Stimulated activated effector memory CD8-positive, alpha-beta T cell treated with anti-CD3 and anti-CD28 coated beads, Interleukin-12 subunit alpha, Interleukin-12 subunit beta, amount 100 ng/mL, for 72 hours (primary cell): Measurements from ENCODE around the gene PRDM16.

ENCODE experiments used
- ATAC-seq: fragments of 150-1000 bp; cut with Tn5 transposase; 2 replicates; pipeline ENCODE4 v1.10.0; 2021
- DNase-seq, 2 donors: peaks; one replicate each; pipeline ENCODE4 v3.0.0; 2021 to 2022; ENCODE audit warnings: low spot score in 2 of 2
- H3K27ac Mint-ChIP-seq: one replicate; pipeline ENCODE4 v1.8.0; 2022; ENCODE audit warnings: mild to moderate bottlenecking, mixed read lengths
- H3K36me3 Mint-ChIP-seq: one replicate; pipeline ENCODE4 v1.8.0; 2022; ENCODE audit warnings: mild to moderate bottlenecking, mixed read lengths
- H3K4me1 Mint-ChIP-seq: one replicate; pipeline ENCODE4 v1.8.0; 2022; ENCODE audit warnings: mixed read lengths
- H3K4me3 Mint-ChIP-seq: one replicate; pipeline ENCODE4 v1.8.0; 2022; ENCODE audit warnings: mild to moderate bottlenecking, mixed read lengths
- H3K9me3 Mint-ChIP-seq: one replicate; pipeline ENCODE4 v1.8.0; 2022; ENCODE audit warnings: mixed read lengths

Gene PRDM16

DNA sequence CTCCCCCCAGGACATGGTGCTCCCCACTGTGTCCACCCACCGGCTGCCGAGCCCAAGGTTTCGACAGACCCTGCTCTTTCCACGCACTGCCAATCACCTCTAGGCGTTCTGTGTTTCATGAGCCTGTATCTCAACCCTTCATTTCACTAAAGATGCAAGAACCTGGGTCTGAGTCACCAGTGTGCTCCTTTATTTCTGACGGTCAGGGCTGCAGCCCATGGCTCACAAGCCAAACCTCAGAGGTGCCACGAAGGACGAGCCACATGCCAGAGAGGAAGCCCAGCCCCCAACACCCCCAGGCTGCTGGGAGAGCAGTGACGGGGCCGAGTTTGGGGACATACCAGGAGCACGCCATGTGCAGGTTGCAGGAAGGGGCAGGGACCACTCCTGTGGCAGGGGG, 306.2 kb downstream of the PRDM16 start:
- ATAC-seq, result no peak
- no peaks in the 10 kb centered on the region for H3K9me3 Mint-ChIP-seq
- H3K4me1 Mint-ChIP-seq, result peaks cover 38% of the 10 kb centered on the region
- no peaks in the 10 kb centered on the region for H3K36me3 Mint-ChIP-seq
- no peak for DNase-seq
- no peak overlapping the region for H3K4me3 Mint-ChIP-seq
- H3K27ac Mint-ChIP-seq, result no peak overlapping the region

DNA sequence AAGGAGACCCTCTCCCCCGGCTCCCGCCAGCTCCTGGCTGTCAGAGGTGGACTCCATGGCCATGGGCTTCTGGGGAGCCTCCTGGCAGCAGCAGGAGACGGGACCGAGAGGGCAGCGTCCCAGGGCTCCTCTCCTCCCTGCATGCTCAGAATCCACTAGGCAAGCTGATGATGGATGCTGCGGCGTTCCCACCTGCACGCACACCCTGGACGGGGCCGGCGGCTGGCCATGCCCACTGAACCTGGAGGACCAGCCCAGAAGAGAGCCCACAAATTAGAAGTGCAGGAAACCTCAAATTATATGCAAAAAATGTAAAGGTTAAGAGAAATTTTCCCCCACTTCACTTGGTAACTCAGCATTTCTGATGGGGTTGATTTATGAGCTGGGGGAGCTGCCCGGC, 308.2 kb downstream of the PRDM16 start:
- Mint-ChIP-seq H3K4me1 (peaks cover 27% of the 10 kb centered on the region), H3K27ac (no peak overlapping the region), H3K9me3 (no peaks in the 10 kb centered on the region), H3K4me3 (no peak overlapping the region), H3K36me3 (no peaks in the 10 kb centered on the region)
- no peak for ATAC-seq
- DNase-seq, result no peak

DNA sequence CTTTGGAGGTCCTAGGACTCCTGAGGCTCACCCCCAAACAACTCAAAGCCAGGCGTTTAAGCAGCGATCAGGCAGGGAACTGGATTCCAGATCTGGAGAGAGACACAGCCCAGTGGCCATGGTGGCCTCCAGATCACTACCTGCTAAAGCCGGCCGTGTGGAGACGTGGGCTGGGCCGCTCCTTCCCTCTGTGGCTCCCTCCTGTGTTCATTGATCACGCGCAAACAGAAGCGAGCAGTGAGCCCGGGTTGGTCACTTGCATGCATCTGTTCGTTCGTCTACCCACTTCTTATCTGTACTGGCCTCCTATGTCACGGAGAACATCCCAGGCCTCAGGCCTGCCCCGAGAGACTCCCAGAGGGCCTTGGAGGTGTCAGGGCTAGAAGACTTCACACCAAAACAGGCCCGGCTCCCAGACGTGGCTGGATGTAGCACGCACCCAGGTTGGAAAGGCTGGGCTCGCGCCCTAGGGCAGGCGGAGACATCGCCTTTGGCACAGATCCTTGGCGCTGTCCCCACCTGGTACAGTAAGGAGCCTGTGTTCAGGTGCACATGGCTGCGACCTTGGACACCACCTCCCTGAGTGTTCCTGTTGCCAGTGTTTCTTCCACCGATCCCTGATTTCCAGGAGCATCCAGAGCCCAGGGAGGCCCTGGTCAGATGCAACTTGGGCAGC, 308.7 kb downstream of the PRDM16 start:
- H3K27ac Mint-ChIP-seq, result no peak overlapping the region
- H3K9me3 Mint-ChIP-seq, result no peaks in the 10 kb centered on the region
- ATAC-seq (no peak), DNase-seq (no peak)
- no peaks in the 10 kb centered on the region for H3K36me3 Mint-ChIP-seq
- H3K4me1 Mint-ChIP-seq, result peaks cover 21% of the 10 kb centered on the region
- H3K4me3 Mint-ChIP-seq, result no peak overlapping the region

DNA sequence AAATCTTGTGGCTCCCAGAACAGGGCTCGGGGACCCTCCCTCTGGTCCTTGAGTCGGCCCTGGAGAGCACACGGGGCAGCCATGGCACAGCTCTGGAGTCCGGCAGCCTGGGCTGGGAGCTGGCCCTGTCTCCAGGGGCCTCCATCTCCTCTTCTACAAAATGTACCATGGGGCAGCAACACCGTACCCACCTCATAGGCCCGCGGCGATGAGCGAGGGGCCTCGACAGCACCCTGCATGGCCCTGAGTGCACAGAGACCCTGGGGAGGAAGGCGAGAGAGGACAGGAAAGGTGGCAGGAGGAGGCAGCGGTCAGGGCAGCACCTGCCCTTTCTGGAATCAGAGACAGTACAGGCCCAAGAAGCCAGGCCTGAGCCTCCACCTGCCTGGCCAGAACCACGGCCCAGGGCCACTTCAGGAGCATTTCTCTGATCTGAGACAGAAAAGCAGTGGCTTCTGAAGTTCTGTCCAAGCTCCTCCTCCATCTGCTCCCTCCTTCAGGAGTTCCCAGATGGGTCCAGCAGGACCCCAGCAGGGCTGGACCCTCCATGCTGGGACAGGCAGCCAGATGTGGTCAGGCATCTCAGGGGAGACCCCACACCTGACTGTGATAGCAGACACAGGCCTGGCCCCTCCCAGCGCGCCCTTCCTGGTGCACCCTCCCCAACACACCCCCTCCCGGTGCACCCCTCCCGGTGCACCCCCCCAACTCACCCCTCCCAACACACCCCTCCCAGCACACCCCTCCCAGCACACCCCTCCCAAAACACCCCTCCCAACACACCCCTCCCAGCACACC, 309.6 kb downstream of the PRDM16 start:
- no peak overlapping the region for H3K27ac Mint-ChIP-seq
- peaks cover 12% of the 10 kb centered on the region for H3K4me1 Mint-ChIP-seq

DNA sequence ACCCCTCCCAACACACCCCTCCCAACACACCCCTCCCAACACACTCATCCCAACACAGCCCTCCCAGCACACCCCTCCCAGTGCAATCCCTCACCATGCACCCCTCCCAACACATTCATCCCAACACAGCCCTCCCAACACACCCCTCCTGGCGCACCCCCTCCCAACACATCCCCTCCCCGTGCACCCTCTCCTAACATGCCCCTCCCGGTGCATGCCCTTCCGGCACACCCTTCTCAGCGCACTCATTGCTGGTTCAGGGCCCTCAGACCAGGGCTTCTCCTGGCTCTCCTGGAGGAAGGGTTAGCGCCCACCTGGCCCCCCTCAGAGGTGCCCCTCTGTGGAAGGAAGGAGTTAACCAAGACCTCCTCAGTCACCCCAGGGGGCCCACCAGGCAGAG, 310.9 kb downstream of the PRDM16 start:
- H3K4me3 Mint-ChIP-seq, result no peak overlapping the region
- no peak overlapping the region for H3K27ac Mint-ChIP-seq
- ATAC-seq, result no peak
- no peaks in the 10 kb centered on the region for H3K9me3 Mint-ChIP-seq
- H3K4me1 Mint-ChIP-seq, result peaks cover 7% of the 10 kb centered on the region
- no peaks in the 10 kb centered on the region for H3K36me3 Mint-ChIP-seq
- DNase-seq, result no peak

More for the DNA sequence above, 309.6 kb downstream of the PRDM16 start:
- Mint-ChIP-seq H3K4me3 (no peak overlapping the region), H3K9me3 (no peaks in the 10 kb centered on the region), H3K36me3 (no peaks in the 10 kb centered on the region)
- DNase-seq (no peak), ATAC-seq (peak; percentile 20)

DNA sequence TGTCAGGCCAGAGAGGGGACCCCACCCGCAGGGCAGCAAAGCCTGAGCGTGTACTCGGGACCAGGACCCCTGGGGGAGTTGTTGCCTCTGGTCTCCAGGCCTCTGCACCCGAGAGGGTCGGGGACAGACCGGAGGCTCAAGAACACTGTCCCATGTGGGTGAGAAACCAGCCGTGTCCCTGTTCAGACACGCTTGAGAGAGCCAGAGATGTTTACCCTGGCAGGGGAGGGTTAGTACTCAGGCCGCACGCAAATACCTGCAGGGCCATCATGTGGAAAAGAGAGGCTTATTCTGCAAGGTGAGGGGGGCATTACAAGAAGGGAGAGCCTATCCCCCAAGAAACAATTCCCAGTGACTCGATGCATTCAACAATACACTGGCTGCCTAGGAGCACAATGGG, 311.5 kb downstream of the PRDM16 start:
- no peak overlapping the region for H3K27ac Mint-ChIP-seq
- no peak for DNase-seq
- H3K4me1 Mint-ChIP-seq, result peaks cover 7% of the 10 kb centered on the region
- H3K4me3 Mint-ChIP-seq, result no peak overlapping the region
- no peaks in the 10 kb centered on the region for H3K9me3 Mint-ChIP-seq
- H3K36me3 Mint-ChIP-seq, result no peaks in the 10 kb centered on the region
- no peak for ATAC-seq

DNA sequence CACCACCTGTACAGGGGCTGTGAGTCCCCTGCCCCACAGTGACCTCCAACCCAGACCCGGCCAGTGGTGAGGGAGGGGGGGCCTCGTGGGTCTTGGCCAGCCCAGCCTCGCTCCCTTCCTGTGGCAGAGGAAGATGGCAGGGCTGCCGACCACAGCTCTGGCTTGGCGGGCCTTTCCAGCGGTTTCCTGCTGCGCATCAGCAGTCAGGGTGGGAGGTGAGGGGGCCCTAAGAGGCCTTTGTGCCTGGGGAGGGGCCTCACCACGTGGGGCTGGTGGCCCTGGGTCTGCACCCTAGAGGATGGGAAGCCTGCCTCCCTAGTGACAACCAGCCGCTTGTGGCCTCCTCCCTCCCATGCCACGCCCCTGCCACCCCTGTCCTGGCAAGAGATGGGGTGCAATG, 312.9 kb downstream of the PRDM16 start:
- Mint-ChIP-seq H3K36me3 (no peaks in the 10 kb centered on the region), H3K4me1 (peaks cover 7% of the 10 kb centered on the region), H3K27ac (no peak overlapping the region), H3K9me3 (no peaks in the 10 kb centered on the region), H3K4me3 (no peak overlapping the region)
- no peak for ATAC-seq
- no peak for DNase-seq

DNA sequence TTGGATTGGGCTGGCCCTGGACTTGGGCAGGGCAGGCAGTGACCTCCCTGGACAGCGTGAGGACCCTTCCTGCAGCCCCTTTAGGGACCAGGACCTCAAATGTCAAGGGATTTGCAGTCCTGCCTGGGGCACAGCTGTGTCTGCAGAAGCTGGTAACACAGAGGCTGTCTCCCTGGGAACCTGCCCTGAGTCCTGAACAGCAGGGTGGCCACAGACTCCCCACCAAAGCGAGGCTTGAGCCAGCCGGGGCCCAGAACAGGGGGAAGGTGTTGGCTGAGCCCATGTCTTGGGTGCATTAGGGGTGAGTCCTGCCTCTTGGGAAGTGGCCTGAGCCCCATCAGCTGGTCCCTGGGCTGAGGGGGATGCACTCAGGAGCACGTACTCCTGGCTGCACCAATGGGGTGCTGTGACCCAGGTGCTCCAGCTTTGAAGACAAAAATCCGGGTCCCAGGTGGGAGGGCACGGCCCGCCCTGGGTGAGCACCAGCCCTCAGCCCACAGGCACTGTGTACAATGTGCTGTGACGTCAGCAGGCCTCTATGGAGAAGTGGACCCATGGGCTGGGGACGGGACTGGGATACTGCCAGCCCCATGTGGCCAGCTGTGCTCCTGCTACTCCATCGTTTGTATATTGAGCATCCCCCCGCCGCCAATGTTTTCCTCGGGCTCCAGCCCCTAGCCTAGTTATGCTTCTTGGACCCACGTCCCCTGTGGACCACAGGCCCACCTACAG, 313.5 kb downstream of the PRDM16 start:
- Mint-ChIP-seq H3K36me3 (no peaks in the 10 kb centered on the region), H3K27ac (no peak overlapping the region), H3K4me3 (no peak overlapping the region), H3K9me3 (no peaks in the 10 kb centered on the region), H3K4me1 (peaks cover 7% of the 10 kb centered on the region)
- no peak for ATAC-seq
- DNase-seq, result no peak

DNA sequence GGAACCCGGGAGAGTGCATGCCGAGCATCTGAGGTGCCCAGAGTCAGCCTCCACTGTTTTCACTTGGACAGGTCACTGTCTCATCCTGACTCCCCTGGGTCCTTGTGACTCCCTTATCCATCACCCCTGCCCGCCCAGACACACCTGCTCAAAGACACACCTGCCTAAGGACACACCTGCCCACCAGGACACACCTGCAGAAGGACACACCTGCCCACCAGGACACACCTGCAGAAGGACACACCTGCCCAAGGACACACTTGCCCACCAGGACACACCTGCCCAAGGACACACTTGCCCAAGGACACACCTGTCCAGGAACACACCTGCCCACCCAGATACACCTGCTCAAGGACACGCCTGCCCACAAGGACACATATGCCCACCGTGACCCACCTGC, 314.7 kb downstream of the PRDM16 start:
- Mint-ChIP-seq H3K4me1 (peaks cover 7% of the 10 kb centered on the region), H3K36me3 (no peaks in the 10 kb centered on the region), H3K9me3 (no peaks in the 10 kb centered on the region), H3K4me3 (no peak overlapping the region), H3K27ac (no peak overlapping the region)
- ATAC-seq (no peak), DNase-seq (no peak)

DNA sequence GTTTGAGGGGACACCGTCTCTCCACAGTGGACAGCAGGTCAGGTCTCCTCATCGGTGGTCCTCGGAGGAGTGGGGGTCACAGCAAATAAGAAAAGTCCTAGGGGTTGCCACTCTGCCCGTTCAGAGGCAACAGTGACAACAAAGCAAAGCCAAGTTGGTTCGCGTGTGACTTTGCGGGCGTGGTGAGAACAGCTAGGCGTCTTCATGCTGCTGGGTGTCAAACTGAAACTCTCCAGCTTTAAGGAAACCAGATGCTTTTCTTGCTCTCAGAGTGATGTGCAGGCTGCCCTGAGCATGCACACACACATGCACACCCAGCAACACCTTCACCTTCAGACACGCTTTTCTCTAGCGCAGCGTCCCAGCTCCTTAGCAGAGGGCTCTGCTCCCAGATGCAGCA, 315.4 kb downstream of the PRDM16 start:
- Mint-ChIP-seq H3K4me1 (peaks cover 7% of the 10 kb centered on the region), H3K27ac (no peak overlapping the region), H3K4me3 (no peak overlapping the region), H3K36me3 (no peaks in the 10 kb centered on the region), H3K9me3 (no peaks in the 10 kb centered on the region)
- ATAC-seq, result peak; percentile 47
- peak in 1 of 2 donors; percentile 50 for DNase-seq

DNA sequence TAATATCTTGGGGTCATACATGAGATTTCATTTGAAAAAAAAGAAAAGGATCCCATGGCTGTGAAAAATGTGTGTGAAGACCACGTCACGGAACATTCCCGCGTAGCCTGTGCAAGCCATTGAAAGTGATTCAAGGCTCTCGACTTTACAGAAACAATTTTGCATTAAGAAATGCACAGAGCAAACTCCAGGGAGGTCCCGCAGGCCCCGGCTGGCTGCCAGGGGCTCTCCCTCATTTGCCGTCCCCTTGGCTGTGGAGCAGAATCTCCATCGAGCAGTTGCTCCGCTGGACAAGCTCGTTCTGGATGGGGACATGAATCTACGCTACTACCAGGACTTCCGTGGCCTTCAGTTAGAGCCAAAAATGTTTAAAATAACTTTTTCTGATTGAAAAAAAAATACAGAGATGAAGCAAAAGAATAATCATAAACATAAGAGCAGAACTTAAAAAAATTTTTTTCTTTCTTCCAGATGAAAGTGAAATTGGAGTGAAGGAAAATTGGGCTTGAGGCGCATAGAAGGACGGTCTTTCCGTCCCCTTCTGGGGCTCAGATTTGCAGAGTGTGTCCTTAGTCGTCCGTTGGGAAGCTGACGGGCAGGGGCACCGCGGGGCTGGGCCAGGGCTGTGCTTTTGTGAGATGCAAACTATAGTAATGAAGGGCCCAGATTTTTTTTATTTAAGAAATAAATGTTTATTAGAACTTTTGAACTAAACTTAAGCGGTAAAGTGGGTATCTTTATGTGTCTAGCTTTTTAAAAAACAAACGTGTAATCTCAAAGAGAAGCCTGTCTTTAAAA, 317.4 kb downstream of the PRDM16 start:
- no peak overlapping the region for H3K27ac Mint-ChIP-seq
- ATAC-seq (no peak), DNase-seq (no peak)
- H3K36me3 Mint-ChIP-seq, result no peaks in the 10 kb centered on the region
- no peaks in the 10 kb centered on the region for H3K9me3 Mint-ChIP-seq
- H3K4me1 Mint-ChIP-seq, result peaks cover 6% of the 10 kb centered on the region
- H3K4me3 Mint-ChIP-seq, result no peak overlapping the region

DNA sequence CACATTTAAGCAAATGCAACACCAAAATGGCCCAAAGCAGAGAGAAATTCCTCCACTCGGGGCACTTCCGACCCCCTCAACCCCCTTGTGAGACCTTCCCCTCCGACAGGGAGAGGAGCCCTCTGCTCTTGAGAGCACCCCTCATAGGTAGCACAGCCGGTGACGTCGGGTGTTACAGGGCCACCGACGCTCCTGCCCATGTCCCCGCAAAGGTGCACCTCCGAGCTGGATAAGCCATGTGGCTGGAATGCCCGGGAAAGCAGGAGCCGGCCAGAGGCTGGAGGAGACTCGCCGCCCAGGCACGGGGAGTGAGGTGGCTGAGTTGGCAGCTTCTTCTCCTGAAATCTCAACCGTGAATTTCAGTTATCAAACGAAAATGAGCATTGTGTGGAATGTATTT, 318.4 kb downstream of the PRDM16 start:
- Mint-ChIP-seq H3K4me1 (no peaks in the 10 kb centered on the region), H3K4me3 (no peak overlapping the region), H3K9me3 (no peaks in the 10 kb centered on the region), H3K27ac (no peak overlapping the region), H3K36me3 (no peaks in the 10 kb centered on the region)
- no peak for DNase-seq
- no peak for ATAC-seq

DNA sequence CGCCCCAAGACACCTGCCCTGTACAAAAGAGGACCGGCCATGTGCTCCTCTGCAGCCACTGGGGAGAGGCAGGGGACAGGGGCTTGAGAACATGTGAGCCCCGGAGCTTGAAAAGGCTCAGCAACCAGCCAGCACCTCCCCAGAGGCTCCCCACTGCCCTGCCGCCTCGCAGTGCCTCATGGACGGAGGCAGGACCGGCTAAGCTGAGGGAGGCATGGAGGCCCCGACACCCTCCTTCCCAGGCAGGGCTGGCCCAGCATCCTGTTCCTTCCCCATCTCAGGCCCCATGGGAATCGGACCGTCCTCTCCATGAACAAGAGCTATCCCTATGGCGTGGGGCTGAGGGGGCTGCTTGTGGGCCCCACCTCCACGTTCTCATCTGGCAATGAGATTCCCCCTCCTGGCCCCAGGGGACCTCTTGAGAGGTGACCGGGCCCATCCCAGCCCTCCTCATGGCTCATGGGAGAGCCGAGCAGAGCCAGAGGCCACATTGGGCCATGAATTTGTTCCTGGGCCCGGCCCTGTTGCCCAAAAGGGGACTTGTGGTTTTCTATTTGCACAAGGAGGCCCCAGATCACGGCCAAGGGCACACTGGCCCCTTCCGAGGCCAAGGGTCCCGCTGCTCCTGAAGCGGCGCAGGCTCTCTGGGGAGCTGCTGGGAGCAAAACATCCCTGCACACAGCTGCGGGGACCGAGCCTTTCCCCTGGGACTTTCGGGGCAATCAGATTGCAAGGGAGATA, 320.3 kb downstream of the PRDM16 start:
- H3K36me3 Mint-ChIP-seq, result no peaks in the 10 kb centered on the region

DNA sequence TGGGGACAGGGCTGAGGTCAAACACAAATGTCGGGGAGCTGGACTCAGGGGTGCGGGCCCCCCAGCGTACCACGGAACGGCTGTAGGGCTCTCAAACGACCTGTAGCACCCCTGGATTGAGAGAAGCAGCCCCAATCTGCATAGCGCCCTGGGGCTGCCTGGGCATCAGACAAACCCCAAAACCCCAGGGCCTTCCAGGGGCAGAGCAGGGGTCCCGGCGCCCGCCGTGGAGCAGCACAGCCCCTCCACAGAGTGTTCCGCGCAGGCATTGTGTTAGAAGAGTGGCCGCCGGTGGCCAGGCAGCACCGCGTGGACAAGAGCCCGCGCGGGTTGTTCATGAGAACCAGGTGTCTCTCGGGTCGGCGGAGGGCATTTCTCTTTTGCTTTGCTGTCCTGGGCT, 321.3 kb downstream of the PRDM16 start:
- H3K4me3 Mint-ChIP-seq, result no peak overlapping the region
- no peaks in the 10 kb centered on the region for H3K4me1 Mint-ChIP-seq
- no peaks in the 10 kb centered on the region for H3K36me3 Mint-ChIP-seq
- H3K27ac Mint-ChIP-seq, result no peak overlapping the region
- no peak for DNase-seq
- no peak for ATAC-seq
- H3K9me3 Mint-ChIP-seq, result no peaks in the 10 kb centered on the region

More for the DNA sequence above, 320.3 kb downstream of the PRDM16 start:
- H3K4me3 Mint-ChIP-seq, result no peak overlapping the region
- H3K27ac Mint-ChIP-seq, result no peak overlapping the region
- DNase-seq, result no peak
- no peaks in the 10 kb centered on the region for H3K4me1 Mint-ChIP-seq
- no peak for ATAC-seq
- H3K9me3 Mint-ChIP-seq, result no peaks in the 10 kb centered on the region
